Activated naive CD4-positive, alpha-beta T cell treated with anti-CD3 and anti-CD28 coated beads, Interleukin-2, amount 50 U/mL, for 24 hours (primary cell): ENCODE results near the gene HM13.
"Not testable (repeated sequence)": the region's sequence is repeated elsewhere in the genome, so short reads cannot be mapped to it uniquely, and the experiment has no call there.

Experiments used
- H3K27ac Mint-ChIP-seq: one replicate; pipeline ENCODE4 v1.8.0; 2021; ENCODE audit warnings: mild to moderate bottlenecking, mixed read lengths
- H3K27me3 Mint-ChIP-seq: one replicate; pipeline ENCODE4 v1.8.0; 2021; ENCODE audit warnings: mixed read lengths
- H3K36me3 Mint-ChIP-seq: one replicate; pipeline ENCODE4 v1.8.0; 2021; ENCODE audit warnings: mixed read lengths
- H3K4me1 Mint-ChIP-seq: one replicate; pipeline ENCODE4 v1.8.0; 2021; ENCODE audit warnings: mixed read lengths
- H3K4me3 Mint-ChIP-seq: one replicate; pipeline ENCODE4 v1.8.0; 2021; ENCODE audit warnings: mild to moderate bottlenecking, mixed read lengths
- H3K9me3 Mint-ChIP-seq: one replicate; pipeline ENCODE4 v1.8.0; 2021; ENCODE audit warnings: mixed read lengths

The HM13 gene

DNA sequence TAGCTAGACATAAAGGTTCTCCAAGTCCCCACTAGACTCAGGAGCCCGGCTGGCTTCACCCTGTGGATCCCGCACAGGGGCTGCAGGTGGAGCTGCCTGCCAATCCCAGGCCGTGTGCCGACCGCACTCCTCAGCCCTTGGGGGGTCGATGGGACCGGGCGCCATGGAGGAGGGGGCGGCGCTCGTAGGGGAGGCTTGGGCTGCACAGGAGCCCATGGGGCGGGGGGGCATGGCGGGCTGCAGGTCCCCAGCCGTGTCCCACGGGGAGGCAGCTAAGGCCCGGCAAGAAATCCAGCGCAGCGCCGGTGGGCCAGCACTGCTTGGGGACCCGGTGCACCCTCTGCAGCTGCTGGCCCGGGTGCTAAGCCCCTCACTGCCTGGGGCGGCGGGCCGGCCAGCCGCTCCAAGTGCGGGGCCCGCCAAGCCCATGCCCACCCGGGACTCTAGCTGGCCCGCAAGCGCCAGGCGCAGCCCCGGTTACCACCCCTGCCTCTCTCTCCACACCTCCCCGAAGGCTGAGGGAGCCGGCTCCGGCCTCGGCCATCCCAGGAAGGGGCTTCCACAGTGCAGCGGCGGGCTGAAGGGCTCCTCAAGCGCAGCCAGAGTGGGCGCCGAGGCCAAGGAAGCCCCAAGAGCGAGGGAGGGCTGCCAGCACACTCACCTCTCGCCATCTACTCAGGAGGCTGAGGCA lies 64.4 kb downstream of the HM13 start:
- Mint-ChIP-seq H3K27me3 (no peaks in the 10 kb centered on the region), H3K27ac (no peak overlapping the region), H3K4me3 (no peak overlapping the region), H3K36me3 (no peaks in the 10 kb centered on the region), H3K4me1 (peaks cover 15% of the 10 kb centered on the region), H3K9me3 (no peaks in the 10 kb centered on the region)

DNA sequence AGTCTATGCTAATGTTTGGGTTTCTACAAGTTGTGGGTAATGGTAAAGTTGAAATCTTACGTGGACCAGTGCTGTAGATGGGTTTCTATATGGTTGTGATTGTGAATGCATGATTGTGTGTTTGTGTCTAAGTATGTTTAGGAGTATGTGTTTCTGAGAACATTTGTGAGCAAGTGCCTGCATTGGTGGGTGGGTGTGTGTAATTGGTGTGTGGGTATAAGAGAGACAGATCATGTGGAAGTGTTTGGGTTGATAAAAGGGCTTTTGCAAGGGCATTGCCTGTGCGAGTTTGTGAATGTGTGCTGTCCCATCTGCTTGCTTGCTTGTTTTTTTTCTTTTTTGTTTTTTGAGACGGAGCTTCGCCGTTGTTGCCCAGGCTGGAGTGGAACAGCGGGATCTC lies 65.0 kb downstream of the HM13 start:
- no peak overlapping the region for H3K4me3 Mint-ChIP-seq
- peaks cover 9% of the 10 kb centered on the region for H3K4me1 Mint-ChIP-seq
- no peaks in the 10 kb centered on the region for H3K9me3 Mint-ChIP-seq
- no peak overlapping the region for H3K27ac Mint-ChIP-seq
- no peaks in the 10 kb centered on the region for H3K36me3 Mint-ChIP-seq
- no peaks in the 10 kb centered on the region for H3K27me3 Mint-ChIP-seq

GRCh38 chr20:31579941-31580651 lies 65.9 kb downstream of the HM13 start:
- not testable (repeated sequence) for H3K4me3 Mint-ChIP-seq, H3K27me3 Mint-ChIP-seq, H3K9me3 Mint-ChIP-seq, H3K4me1 Mint-ChIP-seq, H3K27ac Mint-ChIP-seq, H3K36me3 Mint-ChIP-seq

DNA sequence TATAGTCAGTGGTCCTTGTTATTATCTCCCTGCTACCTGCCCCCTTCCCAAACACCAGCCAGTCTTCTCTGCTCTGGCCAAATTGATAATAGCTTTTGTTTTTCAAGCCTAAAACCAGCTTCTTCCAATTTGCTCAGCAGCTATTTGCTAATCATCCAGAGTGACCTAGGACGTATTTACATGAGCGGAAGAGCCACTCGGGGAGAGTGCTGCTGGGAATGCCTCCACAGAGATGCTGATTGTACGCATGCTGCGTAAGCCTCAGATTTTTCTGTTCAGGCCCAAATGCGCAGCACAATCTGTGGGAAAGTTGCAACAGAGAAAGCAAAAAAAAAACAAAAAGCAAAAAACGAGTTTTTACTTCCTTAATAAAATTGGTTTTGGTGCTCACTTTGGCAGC lies 66.5 kb downstream of the HM13 start:
- H3K4me3 Mint-ChIP-seq = no peak overlapping the region
- no peaks in the 10 kb centered on the region for H3K9me3 Mint-ChIP-seq
- H3K4me1 Mint-ChIP-seq = peaks cover 9% of the 10 kb centered on the region
- H3K27me3 Mint-ChIP-seq = no peaks in the 10 kb centered on the region
- no peaks in the 10 kb centered on the region for H3K36me3 Mint-ChIP-seq
- no peak overlapping the region for H3K27ac Mint-ChIP-seq

GRCh38 chr20:31581391-31581790 lies 67.1 kb downstream of the HM13 start:
- H3K36me3 Mint-ChIP-seq = no peaks in the 10 kb centered on the region
- peaks cover 9% of the 10 kb centered on the region for H3K4me1 Mint-ChIP-seq
- no peak overlapping the region for H3K27ac Mint-ChIP-seq
- no peak overlapping the region for H3K4me3 Mint-ChIP-seq
- no peaks in the 10 kb centered on the region for H3K27me3 Mint-ChIP-seq
- H3K9me3 Mint-ChIP-seq = no peaks in the 10 kb centered on the region

- Mint-ChIP-seq H3K27ac (no peak overlapping the region), H3K4me1 (peaks cover 7% of the 10 kb centered on the region)
Observed at GRCh38 chr20:31587545-31588389, 73.5 kb downstream of the HM13 start.

GRCh38 chr20:31590717-31591225 lies 76.5 kb downstream of the HM13 start:
- Mint-ChIP-seq H3K9me3 (no peaks in the 10 kb centered on the region), H3K36me3 (no peaks in the 10 kb centered on the region), H3K4me3 (no peak overlapping the region), H3K27ac (no peak overlapping the region), H3K4me1 (peaks cover 10% of the 10 kb centered on the region), H3K27me3 (peaks cover 5% of the 10 kb centered on the region)

More at GRCh38 chr20:31587545-31588389, 73.5 kb downstream of the HM13 start:
- Mint-ChIP-seq H3K4me3 (peak overlapping the region; percentile 82), H3K9me3 (no peaks in the 10 kb centered on the region), H3K36me3 (no peaks in the 10 kb centered on the region), H3K27me3 (peaks cover 5% of the 10 kb centered on the region)

GRCh38 chr20:31593221-31594001 lies 79.2 kb downstream of the HM13 start:
- peaks cover 4% of the 10 kb centered on the region for H3K4me1 Mint-ChIP-seq
- H3K36me3 Mint-ChIP-seq = no peaks in the 10 kb centered on the region
- H3K27ac Mint-ChIP-seq = no peak overlapping the region
- no peaks in the 10 kb centered on the region for H3K9me3 Mint-ChIP-seq
- peaks cover under 1% of the 10 kb centered on the region for H3K27me3 Mint-ChIP-seq
- no peak overlapping the region for H3K4me3 Mint-ChIP-seq

DNA sequence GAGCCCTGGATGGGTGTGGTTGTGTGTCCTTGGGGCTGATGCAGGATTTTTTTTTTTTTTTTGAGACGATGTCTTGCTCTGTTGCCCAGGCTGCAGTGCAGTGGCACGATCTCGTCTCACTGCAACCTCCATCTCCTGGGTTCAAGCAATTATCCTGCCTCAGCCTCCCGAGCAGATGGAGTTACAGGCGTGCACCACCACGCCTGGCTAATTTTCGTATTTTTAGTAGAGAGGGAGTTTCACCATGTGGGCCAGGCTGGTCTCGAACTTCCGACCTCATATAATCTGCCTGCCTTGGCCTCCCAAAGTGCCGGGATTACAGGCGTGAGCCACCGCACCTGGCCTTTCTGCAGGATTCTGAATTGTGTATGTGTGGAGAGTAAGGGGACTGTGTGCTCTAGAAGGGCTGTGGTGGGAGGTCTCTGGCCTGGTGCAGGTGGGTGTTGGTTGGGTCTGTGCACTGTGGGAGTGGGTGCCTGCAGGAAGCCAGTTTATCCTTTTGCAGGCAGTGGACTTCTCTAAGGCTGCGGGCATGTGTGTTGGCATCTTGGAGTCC lies 79.8 kb downstream of the HM13 start:
- Mint-ChIP-seq H3K4me1 (peaks cover 3% of the 10 kb centered on the region), H3K9me3 (no peaks in the 10 kb centered on the region), H3K4me3 (no peak overlapping the region), H3K27ac (no peak overlapping the region), H3K36me3 (no peaks in the 10 kb centered on the region), H3K27me3 (no peaks in the 10 kb centered on the region)

DNA sequence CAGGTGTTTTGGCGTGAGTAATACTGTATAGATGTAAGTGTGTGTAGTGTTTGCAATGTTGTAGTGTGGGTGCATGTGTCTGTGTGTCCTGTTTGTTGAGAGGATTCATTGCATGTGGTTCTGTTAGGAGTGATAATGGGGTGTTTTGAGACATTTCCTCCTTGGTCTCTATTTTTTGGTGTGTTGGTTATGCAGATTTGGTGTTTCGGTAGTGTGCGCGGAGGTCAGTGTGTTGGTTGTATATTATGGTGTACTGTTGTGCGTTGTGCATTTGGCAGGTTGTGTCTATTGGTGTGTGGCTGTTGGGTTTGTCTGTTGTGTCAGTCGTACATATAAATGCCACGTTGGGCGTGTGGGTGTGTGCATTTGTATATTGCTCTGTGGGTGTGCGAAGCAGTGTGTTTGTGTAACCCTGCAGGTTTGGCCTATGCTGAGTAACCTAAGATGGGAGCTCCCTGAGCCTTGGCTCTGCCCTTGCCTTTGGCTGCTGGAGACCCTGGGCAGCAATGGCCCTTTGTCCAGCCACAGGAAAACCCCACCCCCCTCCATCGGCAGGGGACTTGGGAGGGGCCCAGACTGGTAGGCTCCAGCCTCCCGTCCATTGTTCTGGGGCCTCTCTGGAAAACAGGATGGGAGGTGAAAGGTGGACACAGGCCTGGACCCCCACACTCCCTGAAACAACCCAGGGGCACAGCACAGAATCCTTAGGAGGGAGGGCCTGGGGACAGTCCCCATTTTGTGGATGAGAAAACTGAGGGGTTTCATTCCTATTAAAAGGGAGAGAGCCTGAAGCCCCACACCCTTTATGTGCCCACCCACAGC lies 80.5 kb downstream of the HM13 start:
- no peaks in the 10 kb centered on the region for H3K27me3 Mint-ChIP-seq
- H3K9me3 Mint-ChIP-seq = no peaks in the 10 kb centered on the region
- no peak overlapping the region for H3K27ac Mint-ChIP-seq
- H3K36me3 Mint-ChIP-seq = no peaks in the 10 kb centered on the region
- H3K4me1 Mint-ChIP-seq = peaks cover 3% of the 10 kb centered on the region
- no peak overlapping the region for H3K4me3 Mint-ChIP-seq

- no peak overlapping the region for H3K4me3 Mint-ChIP-seq
- no peak overlapping the region for H3K27ac Mint-ChIP-seq
- H3K36me3 Mint-ChIP-seq = no peaks in the 10 kb centered on the region
- no peaks in the 10 kb centered on the region for H3K9me3 Mint-ChIP-seq
- peaks cover 3% of the 10 kb centered on the region for H3K4me1 Mint-ChIP-seq
- no peaks in the 10 kb centered on the region for H3K27me3 Mint-ChIP-seq
Observed at GRCh38 chr20:31595380-31595653, 81.1 kb downstream of the HM13 start.

GRCh38 chr20:31595654-31596411 lies 81.6 kb downstream of the HM13 start:
- H3K36me3 Mint-ChIP-seq = no peaks in the 10 kb centered on the region
- peaks cover 3% of the 10 kb centered on the region for H3K4me1 Mint-ChIP-seq
- H3K9me3 Mint-ChIP-seq = no peaks in the 10 kb centered on the region
- H3K4me3 Mint-ChIP-seq = no peak overlapping the region
- no peak overlapping the region for H3K27ac Mint-ChIP-seq
- no peaks in the 10 kb centered on the region for H3K27me3 Mint-ChIP-seq

DNA sequence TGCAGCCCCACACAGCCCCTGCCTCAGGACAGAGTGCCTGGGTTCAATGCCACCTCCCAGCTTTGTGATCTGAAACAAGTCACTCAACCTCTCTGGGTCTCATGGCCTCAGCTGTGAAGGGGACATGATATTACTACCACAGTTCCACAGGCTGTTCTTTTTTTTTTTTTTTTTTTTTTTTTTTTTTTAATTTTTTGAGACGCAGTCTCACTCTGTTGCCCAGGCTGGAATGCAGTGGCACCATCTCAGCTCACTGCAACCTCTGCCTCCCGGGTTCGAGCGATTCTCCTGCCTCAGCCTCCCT lies 82.1 kb downstream of the HM13 start:
- H3K36me3 Mint-ChIP-seq, H3K27me3 Mint-ChIP-seq, H3K27ac Mint-ChIP-seq, H3K9me3 Mint-ChIP-seq, H3K4me3 Mint-ChIP-seq, H3K4me1 Mint-ChIP-seq: not testable (repeated sequence)

- peaks cover 3% of the 10 kb centered on the region for H3K4me1 Mint-ChIP-seq
- no peaks in the 10 kb centered on the region for H3K36me3 Mint-ChIP-seq
- no peaks in the 10 kb centered on the region for H3K9me3 Mint-ChIP-seq
- no peak overlapping the region for H3K4me3 Mint-ChIP-seq
- no peak overlapping the region for H3K27ac Mint-ChIP-seq
- H3K27me3 Mint-ChIP-seq = no peaks in the 10 kb centered on the region
Observed at GRCh38 chr20:31596831-31597480, 82.7 kb downstream of the HM13 start.
